Measurements from ENCODE around the gene G6PC1. TPM values are rescaled to one million over a fixed set of nuclear protein-coding genes. Genes with fewer than 3 reads are reported as not detected.
"Not testable (repeated sequence)": the region's sequence is repeated elsewhere in the genome, so short reads cannot be mapped to it uniquely, and the experiment has no call there.

G6PC1 gene
- total RNA-seq, 1 donor from 2014 or later, result not detected

DNA sequence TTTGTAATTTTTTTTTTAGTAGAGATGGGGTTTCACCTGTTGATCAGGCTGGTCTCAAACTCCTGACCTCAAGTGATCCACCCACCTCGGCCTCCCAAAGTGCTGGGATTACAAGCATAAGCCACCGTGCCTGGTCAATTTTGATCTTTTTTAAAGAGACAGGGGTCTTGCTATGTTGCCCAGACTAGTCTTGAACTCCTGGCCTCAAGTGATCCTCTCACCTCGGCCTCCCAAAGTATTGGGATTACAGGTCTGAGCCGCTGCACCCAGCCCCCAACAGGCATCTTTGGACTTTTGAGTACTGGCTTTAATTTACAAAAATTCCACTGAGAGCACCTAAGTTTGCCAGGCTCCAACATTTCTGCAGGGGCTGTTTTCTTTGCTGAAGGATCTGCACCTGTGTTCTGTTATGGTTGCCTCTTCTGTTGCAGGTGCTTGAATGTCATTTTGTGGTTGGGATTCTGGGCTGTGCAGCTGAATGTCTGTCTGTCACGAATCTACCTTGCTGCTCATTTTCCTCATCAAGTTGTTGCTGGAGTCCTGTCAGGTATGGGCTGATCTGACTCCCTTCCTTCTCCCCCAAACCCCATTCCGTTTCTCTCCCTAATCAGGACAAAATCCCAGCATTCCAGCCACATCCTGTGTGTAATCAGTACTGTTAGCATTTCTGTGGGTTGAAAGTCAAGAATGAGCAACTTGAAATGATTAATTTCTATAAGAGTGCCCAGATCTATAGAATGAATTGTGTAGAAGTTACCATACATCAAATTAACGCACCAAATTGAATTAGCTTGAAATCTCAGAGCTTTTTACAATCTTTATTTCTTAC, 8.5 kb downstream of the G6PC1 start:
- DNase-seq (ENCODE audit: low read depth), result no peak
- TF ChIP-seq CTCF (conservative IDR thresholded peaks at IDR 0.05; ENCODE audit: low read depth, low read length), result no peak
- no peak overlapping the region for H3K4me3 ChIP-seq (ENCODE audit: low read depth, low read length)

- DNase-seq (ENCODE audit: low read depth), result no peak
- H3K4me3 ChIP-seq (ENCODE audit: low read depth, low read length), result no peak overlapping the region
Measured at GRCh38 chr17:42913522-42913921, 12.9 kb downstream of the G6PC1 start.

DNA sequence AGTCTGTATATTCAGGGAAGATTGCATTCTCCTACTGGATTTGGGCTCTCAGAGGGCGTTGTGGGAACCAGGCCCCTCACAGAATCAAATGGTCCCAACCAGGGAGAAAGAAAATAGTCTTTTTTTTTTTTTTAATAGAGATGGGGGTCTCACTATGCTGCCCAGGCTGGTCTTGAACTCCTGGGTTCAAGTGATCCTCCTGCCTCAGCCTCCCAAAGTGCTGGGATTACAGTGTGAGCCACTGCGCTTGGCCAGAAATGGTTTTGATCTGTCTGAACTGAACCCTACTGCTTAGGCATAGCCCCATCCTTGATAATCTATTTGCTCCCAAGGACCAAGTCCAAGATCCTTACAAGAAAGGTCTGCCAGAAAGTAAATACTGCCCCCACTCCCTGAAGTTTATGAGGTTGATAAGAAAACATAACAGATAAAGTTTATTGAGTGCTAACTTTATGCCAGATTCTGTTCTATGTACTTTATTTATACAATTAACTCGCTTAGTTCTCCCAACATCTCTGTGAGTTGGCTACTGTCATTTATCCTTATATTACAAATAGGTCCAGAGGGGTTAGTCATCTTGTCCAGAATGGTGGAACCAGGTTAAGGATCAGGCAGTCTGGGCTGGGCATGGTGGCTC, 13.5 kb downstream of the G6PC1 start:
- no peak overlapping the region for H3K4me3 ChIP-seq (ENCODE audit: low read depth, low read length)
- no peak for TF ChIP-seq CTCF (conservative IDR thresholded peaks at IDR 0.05; ENCODE audit: low read depth, low read length)
- DNase-seq (ENCODE audit: low read depth), result no peak

More at GRCh38 chr17:42913522-42913921, 12.9 kb downstream of the G6PC1 start:
- no peak for TF ChIP-seq CTCF (conservative IDR thresholded peaks at IDR 0.05; ENCODE audit: low read depth, low read length)

DNA sequence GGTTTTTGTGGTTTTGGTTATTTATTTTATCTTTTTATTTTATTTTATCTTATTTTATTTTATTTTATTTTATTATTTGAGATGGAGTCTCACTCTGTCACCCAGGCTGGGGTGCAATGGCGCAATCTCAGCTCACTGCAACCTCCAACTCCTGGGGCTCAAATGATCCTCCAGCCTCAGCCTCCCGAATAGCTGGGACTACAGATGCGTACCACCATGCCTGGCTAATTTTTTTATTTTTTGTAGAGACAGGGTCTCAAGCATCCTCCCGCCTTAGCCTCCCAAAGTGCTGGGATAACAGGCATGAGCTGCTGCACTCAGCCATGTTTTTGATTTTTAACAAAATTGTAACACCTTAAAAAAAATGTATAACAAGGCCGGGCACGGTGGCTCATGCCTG, 14.7 kb downstream of the G6PC1 start:
- not testable (repeated sequence) for H3K4me3 ChIP-seq (ENCODE audit: low read depth, low read length); DNase-seq (ENCODE audit: low read depth)

- not testable (repeated sequence) for DNase-seq (ENCODE audit: low read depth)
Measured at GRCh38 chr17:42916388-42917235, 16.0 kb downstream of the G6PC1 start.

GRCh38 chr17:42917236-42917603, 16.6 kb downstream of the G6PC1 start:
- no peak for DNase-seq (ENCODE audit: low read depth)
- no peak for TF ChIP-seq CTCF (conservative IDR thresholded peaks at IDR 0.05; ENCODE audit: low read depth, low read length)
- no peak overlapping the region for H3K4me3 ChIP-seq (ENCODE audit: low read depth, low read length)

More at GRCh38 chr17:42916388-42917235, 16.0 kb downstream of the G6PC1 start:
- H3K4me3 ChIP-seq (ENCODE audit: low read depth, low read length), result not testable (repeated sequence)

DNA sequence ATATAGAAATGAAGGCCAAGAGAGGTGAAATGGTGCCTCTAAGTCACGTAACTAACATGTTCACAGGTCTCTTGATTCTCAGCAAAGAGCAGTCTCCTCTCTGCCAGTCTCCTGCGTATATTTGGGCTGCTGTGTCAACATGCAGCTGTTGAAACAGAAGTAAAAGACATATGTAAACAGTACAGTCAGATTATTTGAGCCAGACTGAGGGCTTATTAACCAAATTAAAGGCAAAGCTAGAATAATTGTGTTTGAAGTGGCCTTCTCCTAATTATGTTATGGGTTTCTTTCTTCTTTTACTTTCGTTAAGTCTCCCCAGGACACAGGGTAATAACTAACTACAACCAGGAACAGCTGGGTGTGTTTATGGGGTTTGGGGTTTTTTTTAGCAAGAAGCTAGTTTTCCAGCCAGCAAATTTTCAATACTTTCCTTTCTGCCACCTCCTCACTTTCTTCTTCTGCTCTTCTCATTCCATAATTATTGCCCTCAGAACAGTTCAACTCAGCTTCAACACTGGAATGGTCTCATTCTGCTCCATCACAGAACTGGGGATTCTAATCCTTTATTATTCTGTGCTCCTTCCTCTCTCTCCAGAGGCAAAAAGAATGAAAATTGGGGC, 18.4 kb downstream of the G6PC1 start:
- DNase-seq (ENCODE audit: low read depth), result no peak
- TF ChIP-seq CTCF (conservative IDR thresholded peaks at IDR 0.05; ENCODE audit: low read depth, low read length), result no peak
- no peak overlapping the region for H3K4me3 ChIP-seq (ENCODE audit: low read depth, low read length)

DNA sequence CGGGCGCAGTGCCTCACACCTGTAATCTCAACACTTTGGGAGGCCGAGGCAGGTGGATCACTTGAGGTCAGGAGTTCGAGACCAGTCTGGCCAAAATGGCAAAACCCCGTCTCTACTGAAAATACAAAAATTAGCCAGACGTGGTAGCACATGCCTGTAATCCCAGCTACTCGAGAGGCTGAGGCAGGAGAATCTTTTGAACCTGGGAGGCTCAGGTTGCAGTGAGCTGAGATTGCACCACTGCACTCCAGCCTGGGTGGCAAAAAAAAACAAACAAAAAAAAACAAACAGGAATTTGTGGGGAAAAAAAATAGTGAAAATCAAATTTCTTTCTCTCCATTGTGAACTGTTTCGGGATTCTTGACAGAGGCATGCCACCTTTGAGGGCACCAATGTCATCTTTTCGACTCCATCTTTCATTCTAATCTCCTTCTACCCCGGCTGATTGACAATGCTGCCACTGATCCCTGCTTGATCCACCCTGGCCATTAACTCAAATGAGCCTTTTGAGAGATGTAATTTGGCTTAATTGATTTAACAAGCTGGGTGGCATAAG, 19.0 kb downstream of the G6PC1 start:
- H3K4me3 ChIP-seq (ENCODE audit: low read depth, low read length), result not testable (repeated sequence)

More for the DNA sequence above, 19.0 kb downstream of the G6PC1 start:
- not testable (repeated sequence) for DNase-seq (ENCODE audit: low read depth)

All from epithelial cell of proximal tubule (primary cell).